ENCODE measurements around the gene GP1BA.

The GP1BA gene

DNA sequence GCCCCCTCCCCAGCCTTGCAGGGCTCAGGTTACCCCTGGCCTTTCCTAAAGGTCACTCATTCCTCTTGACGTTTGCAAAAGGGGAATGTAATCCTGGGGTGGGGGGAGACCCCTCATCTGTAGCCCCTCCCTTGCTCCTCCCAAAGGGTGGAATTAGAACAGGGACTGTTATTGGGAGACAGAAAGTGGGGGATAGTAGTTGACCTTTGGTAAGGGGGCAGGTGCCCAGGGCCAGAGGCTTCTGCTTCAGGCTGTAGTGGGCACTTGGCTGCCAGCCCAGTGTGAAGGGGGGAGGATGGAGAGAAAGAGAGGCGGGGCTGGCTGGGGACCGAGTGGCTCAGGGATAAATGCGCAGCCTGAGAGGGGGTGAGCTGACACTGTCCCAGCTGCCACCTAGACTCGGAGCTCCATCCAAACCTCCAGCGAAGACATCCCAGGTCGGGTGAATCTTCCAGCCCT lies 18.7 kb downstream of the GP1BA start, which contains the start of gene ENO3:
Gene ENO3 (plus strand): TSS at position 374 of the 459 bp plus-strand sequence. CDS start 711 bp downstream, outside the sequence.
- DNase-seq (ENCODE audit: low spot score) = no peak

DNA sequence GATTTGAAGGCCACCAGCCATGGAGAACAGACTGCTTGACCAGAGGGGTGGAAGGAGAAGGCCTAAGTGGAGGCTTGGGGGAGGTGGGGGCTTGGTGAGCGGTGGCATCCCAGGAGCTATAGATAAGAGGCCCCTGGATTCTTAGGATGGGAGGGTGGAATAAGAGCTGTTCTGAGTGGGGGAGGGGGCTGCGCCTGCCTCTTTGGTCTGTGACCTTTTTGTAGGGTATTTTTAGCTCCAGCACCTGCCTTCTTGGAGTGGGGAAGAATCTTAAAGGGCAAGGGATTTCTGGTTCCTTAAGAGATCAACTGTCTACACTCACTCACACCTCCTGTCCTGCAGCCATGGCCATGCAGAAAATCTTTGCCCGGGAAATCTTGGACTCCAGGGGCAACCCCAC lies 19.4 kb downstream of the GP1BA start:
- no peak for DNase-seq (ENCODE audit: low spot score)

DNA sequence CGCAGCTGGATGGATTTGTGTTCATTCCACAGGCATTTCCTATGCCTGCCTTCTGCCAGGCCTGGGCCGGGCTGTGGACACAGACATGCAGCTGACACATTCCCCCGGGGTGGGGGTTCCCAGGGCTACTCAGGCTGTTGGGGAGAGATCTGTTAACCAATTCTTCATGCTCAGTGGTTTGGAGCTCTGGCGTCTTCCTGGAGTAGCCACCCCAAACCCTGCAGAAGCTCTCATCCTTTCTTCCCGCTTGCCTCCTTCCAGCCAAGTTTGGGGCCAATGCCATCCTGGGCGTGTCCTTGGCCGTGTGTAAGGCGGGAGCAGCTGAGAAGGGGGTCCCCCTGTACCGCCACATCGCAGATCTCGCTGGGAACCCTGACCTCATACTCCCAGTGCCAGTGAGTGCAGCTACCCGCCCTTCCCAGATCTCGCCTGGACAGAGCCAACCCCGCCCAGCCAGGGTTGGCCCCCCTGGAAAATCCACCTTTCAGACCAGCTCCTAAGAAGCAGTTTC lies 21.4 kb downstream of the GP1BA start:
- DNase-seq (ENCODE audit: low spot score) = no peak

DNA sequence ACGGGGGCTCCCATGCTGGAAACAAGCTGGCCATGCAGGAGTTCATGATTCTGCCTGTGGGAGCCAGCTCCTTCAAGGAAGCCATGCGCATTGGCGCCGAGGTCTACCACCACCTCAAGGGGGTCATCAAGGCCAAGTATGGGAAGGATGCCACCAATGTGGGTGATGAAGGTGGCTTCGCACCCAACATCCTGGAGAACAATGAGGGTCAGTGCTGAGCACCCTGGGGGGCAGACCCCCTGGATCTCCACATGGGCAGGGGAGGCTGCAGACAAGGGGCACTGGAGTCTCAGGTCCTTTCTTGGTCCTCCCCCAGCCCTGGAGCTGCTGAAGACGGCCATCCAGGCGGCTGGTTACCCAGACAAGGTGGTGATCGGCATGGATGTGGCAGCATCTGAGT lies 23.0 kb downstream of the GP1BA start:
- DNase-seq (ENCODE audit: low spot score) = no peak

- no peak for DNase-seq (ENCODE audit: low spot score)
Measured at GRCh38 chr17:4956493-4957061, 24.5 kb downstream of the GP1BA start.

DNA sequence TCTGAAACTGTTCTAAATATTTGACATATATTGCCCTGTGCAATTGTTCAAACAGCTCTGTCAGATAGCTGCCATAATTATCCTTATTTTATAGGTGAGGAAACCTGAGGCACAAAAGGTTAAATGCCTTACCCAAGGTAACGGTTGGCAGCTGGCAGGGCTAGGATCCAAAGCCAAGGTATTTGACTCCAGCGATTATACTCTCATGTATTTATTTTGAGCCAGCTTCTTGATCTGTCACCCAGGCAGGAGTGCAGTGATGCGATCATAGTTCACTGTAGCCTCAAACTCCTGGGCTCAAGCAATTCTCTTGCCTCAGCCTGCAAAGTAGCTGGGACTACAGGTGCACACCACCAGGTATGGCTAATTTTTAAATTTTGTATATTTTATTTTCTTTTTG lies 26.0 kb downstream of the GP1BA start:
- DNase-seq (ENCODE audit: low spot score) = no peak

GRCh38 chr17:4959261-4959965 lies 27.3 kb downstream of the GP1BA start:
- no peak for DNase-seq (ENCODE audit: low spot score)

- DNase-seq (ENCODE audit: low spot score) = no peak
Measured at GRCh38 chr17:4960279-4960922, 28.3 kb downstream of the GP1BA start.

DNA sequence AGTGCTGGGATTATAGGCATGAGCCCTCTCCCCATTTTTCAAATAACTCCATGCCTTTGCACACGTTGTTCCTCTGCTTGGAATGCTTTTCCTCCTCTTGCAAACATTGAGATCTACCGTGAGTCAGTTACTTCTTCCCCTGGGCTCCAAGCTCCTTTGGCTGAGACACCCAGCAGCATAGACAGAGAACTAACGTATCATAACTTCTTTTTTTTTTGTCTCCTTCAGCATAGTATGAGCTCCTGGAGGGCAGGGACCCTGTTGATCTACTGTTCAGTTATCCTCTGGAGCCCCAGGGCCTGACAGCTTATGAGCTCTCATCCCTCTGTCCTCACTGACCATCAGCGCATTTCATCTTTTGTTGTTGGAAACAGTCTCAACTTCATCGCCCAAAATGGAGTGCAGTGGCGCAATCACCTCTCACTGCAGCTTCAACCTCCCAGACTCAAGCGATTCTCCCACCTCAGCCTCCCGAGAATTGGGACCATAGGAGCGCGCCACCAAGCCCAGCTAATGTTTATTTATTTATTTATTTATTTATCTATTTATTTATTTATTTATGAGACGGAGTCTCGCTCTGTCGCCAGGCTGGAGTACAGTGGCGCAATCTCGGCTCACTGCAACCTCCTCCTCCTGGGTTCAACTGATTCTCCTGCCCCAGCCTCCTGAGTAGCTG lies 33.4 kb downstream of the GP1BA start:
- DNase-seq (ENCODE audit: low spot score) = no peak

GRCh38 chr17:4966844-4967538 lies 34.9 kb downstream of the GP1BA start:
- peak; percentile 100 for DNase-seq (ENCODE audit: low spot score)

- DNase-seq (ENCODE audit: low spot score) = peak; percentile 98
Measured at GRCh38 chr17:4967539-4968485, 35.7 kb downstream of the GP1BA start, which contains the start of gene SPAG7. Gene SPAG7 (minus strand): TSS chr17:4967817. CDS start chr17:4967804, 13 bp downstream.

DNA sequence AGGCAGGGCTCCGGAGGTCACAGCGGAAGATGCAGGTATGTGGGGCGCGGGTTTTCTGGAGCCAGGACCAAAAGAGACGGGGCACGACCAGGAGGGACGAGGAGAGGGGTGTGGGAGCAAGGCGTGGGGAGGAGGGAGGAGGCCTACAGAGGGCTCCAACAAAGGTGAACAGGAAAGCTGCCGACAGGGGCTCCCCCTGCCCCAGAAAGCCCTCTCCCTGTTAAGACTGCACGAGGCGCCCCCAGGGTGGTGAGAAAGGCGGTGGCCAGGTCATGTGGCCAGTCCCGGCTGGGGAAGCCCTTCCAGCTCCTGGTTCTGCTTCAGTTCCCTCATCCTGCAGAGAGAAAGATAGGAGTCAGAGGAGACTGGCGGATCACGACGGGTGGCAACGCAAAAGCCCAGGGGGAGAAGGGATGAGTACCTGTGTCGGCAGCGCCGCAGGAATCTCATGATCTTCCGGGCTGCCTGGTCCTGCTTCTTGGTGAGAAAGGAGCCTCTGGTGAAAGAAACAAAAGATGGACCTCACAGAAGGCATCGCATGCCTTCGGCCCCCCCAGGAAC lies 36.5 kb downstream of the GP1BA start:
- DNase-seq (ENCODE audit: low spot score) = no peak

- DNase-seq (ENCODE audit: low spot score) = no peak
Measured at GRCh38 chr17:4969047-4969550, 37.0 kb downstream of the GP1BA start.

DNA sequence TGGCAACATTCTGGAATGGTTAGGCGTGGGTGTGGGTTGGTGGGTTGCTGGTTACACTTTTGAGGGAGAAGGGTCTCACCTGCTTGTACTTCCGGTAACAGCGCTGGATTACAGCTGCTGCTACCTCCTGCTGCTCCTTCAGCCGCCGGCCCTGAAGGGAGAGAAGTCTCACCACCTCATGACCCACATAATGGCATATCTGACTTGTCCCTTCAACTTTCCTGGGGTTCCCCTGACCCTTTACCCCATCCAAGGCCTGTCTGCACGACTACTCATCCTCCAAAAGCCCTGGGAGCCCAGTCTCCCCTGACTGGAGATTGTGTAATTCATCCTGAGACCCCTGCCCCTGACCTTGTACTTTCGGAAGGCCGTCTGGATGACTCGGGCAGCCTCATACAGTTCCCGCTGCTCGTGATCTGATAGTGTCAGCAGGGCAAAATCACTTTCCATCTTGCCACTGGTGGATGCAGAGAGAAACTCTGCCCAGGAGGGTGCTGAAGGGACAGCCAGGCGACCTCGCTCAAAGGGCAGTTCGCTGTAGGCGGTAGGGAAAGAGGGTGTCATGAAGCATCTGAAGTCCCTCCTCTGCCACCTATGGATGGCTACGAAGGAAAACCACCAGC lies 37.6 kb downstream of the GP1BA start:
- DNase-seq (ENCODE audit: low spot score) = no peak

GRCh38 chr17:4970273-4970672 lies 38.2 kb downstream of the GP1BA start:
- no peak for DNase-seq (ENCODE audit: low spot score)

- no peak for DNase-seq (ENCODE audit: low spot score)
Measured at GRCh38 chr17:4971826-4972225, 39.7 kb downstream of the GP1BA start.

DNA sequence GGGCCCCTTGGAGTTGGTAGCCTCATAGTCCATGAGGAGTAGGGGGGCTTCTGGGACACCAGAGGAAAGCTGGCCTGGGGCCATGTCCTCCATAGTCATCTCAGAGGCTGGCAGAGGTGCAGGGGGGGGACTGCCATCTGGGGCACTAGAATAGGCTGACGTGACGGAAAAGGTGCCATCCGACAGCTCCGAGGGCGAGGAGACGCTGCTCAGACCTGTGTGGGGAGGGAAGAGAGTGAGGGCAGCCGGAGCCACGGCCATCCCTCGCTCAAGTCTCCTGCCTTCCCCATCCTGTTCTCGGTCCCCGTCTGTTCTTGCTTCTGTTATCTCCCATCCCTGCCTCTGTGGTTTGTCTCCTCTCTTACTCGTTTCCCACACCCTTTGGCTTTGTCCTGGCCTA lies 40.2 kb downstream of the GP1BA start:
- no peak for DNase-seq (ENCODE audit: low spot score)

DNA sequence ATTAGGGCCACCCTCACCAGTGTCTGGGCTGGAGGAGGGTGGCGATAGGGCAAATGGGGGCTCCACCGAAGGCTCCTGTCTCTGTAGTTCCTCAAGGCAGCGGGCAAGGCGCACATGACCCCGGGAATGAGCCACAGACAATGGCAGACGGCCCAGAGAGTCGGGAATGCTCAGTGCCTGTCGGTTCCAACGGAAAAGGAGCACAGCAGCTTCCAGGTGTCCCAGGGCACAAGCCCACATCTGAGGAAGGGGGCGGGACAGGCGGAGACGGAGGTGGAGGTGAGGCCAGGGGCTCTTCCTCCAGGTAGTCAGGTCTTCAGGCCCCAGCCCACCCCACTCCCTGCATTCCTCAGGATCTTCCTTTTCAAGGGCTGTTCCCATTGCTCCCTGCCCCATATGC lies 40.7 kb downstream of the GP1BA start:
- no peak for DNase-seq (ENCODE audit: low spot score)

DNA sequence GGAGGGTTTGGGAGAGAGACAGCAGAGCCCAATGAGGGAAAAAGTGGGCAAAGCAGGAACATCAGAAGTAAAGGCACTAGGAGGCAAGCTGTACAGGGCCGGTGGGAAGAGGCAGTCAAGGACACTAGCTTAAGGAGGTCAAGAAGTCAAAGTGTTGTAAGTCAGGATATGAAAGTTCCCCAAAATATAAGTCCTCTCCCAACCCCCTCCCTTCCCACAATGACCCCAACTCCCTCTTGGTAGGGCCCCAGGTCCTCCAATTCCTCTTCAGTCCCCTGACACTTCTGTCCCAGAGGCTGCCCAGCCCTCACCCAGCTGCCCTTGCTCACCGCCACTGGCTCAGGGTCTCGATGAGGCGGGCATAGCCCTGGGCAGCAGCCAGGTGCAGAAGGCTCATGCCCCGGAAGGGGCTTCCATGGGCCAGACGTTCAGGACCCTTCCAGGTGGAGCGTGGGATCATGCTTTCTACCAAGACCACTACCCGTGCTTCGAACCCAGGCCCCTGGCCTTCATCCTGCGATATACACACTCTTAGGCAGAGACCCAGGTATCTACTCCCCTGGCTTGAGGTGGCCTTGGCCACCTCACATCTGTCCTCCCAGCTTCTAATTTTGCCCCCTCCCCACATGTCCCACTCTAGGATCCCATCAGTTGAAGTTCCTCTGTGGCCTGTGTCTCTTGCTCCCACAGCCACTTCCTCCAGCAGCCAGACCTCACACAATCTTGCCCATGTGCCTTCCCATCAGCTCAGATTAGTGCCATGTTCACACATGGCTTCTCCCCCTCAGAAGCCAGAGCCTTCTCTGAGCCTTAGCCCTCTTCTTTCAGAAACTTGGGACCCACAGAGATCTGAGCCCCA lies 41.4 kb downstream of the GP1BA start:
- DNase-seq (ENCODE audit: low spot score) = no peak
